ENCODE results near the gene EYA4. TPM values are rescaled to one million over a fixed set of nuclear protein-coding genes. Genes with fewer than 3 reads are reported as not detected.

The EYA4 gene
- total and polyA plus RNA-seq, 2 of the 4 experiments (the other 2 are of a cell fraction), result 5.7 to 11.1 TPM

DNA sequence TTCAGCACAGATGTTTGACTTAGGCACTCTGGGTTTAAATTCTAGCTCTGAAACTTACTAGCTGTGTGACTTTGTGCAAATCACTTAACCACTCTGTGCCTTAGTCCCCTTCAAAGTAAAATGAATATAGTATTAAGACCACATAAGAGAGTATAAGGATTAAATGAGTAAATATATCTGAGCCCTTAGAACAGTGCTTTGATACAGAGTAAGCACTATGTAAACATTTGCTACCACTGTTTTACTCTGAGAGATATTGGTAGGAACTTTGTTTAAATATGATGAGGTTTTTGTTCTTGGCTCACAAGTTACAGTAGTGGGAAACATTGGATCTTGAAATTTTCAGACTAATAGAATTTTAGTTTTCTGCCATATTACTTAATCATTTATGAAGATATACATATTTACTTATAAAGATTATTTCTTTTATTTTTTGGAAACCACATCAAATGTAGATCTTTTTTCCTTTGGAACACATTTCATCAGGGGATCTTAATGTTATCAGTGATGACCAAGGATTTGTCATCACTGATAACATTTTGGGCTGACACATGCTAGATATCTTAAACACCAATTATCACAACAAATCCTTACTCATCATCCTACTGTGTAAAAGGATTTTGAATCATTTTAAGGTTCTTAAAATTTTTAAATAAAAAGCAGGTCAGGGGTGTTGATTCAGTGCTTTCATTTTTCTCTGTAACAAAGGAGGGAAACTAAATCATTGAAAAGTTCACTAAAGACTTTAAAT lies 226.2 kb downstream of the EYA4 start:
- H3K36me3 ChIP-seq (ENCODE audit: control insufficient read depth, insufficient read depth, low read length), result peaks cover 11% of the 10 kb centered on the region
- no peak overlapping the region for H2AK9ac ChIP-seq (replicated peaks; ENCODE audit: low read depth, low read length, poor library complexity)
- no peak overlapping the region for H4K5ac ChIP-seq (ENCODE audit: low read depth, low read length)
- H2AFZ ChIP-seq (replicated peaks; ENCODE audit: low read length, poor library complexity), result no peak overlapping the region
- no peak overlapping the region for H3K56ac ChIP-seq (ENCODE audit: extremely low read depth, insufficient read depth, low read length)
- H3K4me3 ChIP-seq (ENCODE audit: insufficient read depth, low read depth, low read length), result no peak overlapping the region
- no peaks in the 10 kb centered on the region for H4K20me1 ChIP-seq (ENCODE audit: insufficient read depth, low read length)
- H3K27ac ChIP-seq (ENCODE audit: insufficient read depth, low read length), result no peak overlapping the region
- intact Hi-C loops (cut with micrococcal nuclease) (no loop called here), dilution Hi-C loops (cut with HindIII; ENCODE audit: low sequenced_read_pairs, unreplicated experiment) (no loop called here), in situ Hi-C loops (cut with MboI; ENCODE audit: low sequenced_read_pairs) (no loop called here)
- DNase-seq (peak; percentile 76), ATAC-seq (ENCODE audit: low read depth) (peak; percentile 88)
- no peak overlapping the region for H3K4me2 ChIP-seq (ENCODE audit: low read depth, low read length)
- H3K79me1 ChIP-seq (ENCODE audit: low read depth in 1 of 2, low read length in 2 of 2), result no peaks in the 10 kb centered on the region
- H3K27me3 ChIP-seq (ENCODE audit: control insufficient read depth, insufficient read depth, low read length), result no peaks in the 10 kb centered on the region
- H3K14ac ChIP-seq (replicated peaks; ENCODE audit: low read depth, low read length), result no peak overlapping the region
- H2BK20ac ChIP-seq (ENCODE audit: low read depth, low read length), result no peak overlapping the region
- no peak for TF ChIP-seq NFE2L2 (IDR thresholded peaks at IDR 0.05; ENCODE audit: low read depth, low read length)
- no peak for TF ChIP-seq RCOR1 (IDR thresholded peaks at IDR 0.05; ENCODE audit: insufficient replicate concordance, low read length)
- TF ChIP-seq SMC3 (IDR thresholded peaks at IDR 0.05; ENCODE audit: low read depth, low read length), result no peak
- no peak for TF ChIP-seq MAFK (IDR thresholded peaks at IDR 0.05; ENCODE audit: low read depth, low read length)
- TF ChIP-seq POLR2A (IDR thresholded peaks at IDR 0.05; ENCODE audit: low read depth, low read length), result no peak
- TF ChIP-seq CEBPB (IDR thresholded peaks at IDR 0.05; ENCODE audit: low read depth, low read length), result no peak
- no peak for TF ChIP-seq CTCF (conservative IDR thresholded peaks at IDR 0.05; ENCODE audit: low read depth, low read length)
- TF ChIP-seq ELK1 (IDR thresholded peaks at IDR 0.05; ENCODE audit: borderline replicate concordance, low read depth, low read length), result no peak
- peak; percentile 71 for TF ChIP-seq FOS (IDR thresholded peaks at IDR 0.05; ENCODE audit: low read depth, low read length)
- peak; percentile 52 for TF ChIP-seq BHLHE40 (IDR thresholded peaks at IDR 0.05; ENCODE audit: low read depth, low read length)
- TF ChIP-seq RAD21 (IDR thresholded peaks at IDR 0.05; ENCODE audit: low read length), result no peak
- BruUV-seq (replicated peaks), result no TSS peak
- ChIA-PET POLR2A (ENCODE audit: unreplicated experiment) (no interaction called here), CTCF (no interaction called here)
- no peak overlapping the region for H3K18ac ChIP-seq (ENCODE audit: low read depth, low read length)
- H3K23ac ChIP-seq (ENCODE audit: low read depth, low read length), result no peak overlapping the region
- H3K9me3 ChIP-seq (ENCODE audit: control insufficient read depth, insufficient read depth, low read length), result no peaks in the 10 kb centered on the region
- H2BK5ac ChIP-seq (ENCODE audit: low read depth, low read length, poor library complexity, severe bottlenecking), result peak overlapping the region; percentile 38
- peaks cover 6% of the 10 kb centered on the region for H3K4me1 ChIP-seq (ENCODE audit: control insufficient read depth, insufficient read depth, low read length)
- H2BK15ac ChIP-seq (ENCODE audit: low read depth, low read length), result no peak overlapping the region
- no peak overlapping the region for H3K4ac ChIP-seq (ENCODE audit: low read depth, low read length)
- H3K9me1 ChIP-seq (ENCODE audit: insufficient read depth, low read length), result no peaks in the 10 kb centered on the region; the same call in 1 of the 2 replicates
- no peak overlapping the region for H3K9ac ChIP-seq (ENCODE audit: low read depth, low read length)
- H4K91ac ChIP-seq (ENCODE audit: insufficient read depth, low read depth, low read length), result no peak overlapping the region
- no peak overlapping the region for H2BK120ac ChIP-seq (ENCODE audit: low read depth, low read length)
- no peak overlapping the region for H2AK5ac ChIP-seq (ENCODE audit: low read depth, low read length)
- no peak overlapping the region for H4K8ac ChIP-seq (ENCODE audit: low read depth in 2 of 2, low read length in 2 of 2)

Measured in IMR-90 (cell line).